ENCODE measurements around the gene LIMS2.

LIMS2 gene

DNA sequence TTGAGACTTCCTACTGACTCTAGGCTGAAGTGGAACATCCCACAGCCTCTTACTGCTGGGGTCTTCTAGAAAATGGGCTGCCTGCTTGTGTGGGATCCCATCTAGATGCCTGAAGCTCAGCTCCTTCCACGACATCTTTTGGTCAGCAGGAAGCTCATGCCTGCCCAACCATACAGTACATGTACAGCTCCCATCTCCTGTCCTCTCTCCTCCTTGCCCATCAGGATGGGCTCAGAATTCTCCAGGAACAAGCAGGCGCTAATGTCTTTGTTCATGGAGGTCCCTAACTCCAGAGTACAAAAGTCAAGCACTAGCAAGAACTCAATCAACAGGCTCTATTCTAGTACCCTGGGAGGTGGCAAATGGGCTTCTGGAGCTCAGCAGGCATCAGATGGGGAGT, 61.1 kb downstream of the LIMS2 start:
- no peaks in the 10 kb centered on the region for H3K4me1 ChIP-seq (ENCODE audit: control insufficient read depth in 5 of 5, insufficient read depth in 5 of 5, low read length in 5 of 5)
- H3K27me3 ChIP-seq (ENCODE audit: control insufficient read depth in 5 of 5, insufficient read depth in 4 of 5, low read length in 5 of 5): peaks cover 0 to under 1% (median 0%) of the 10 kb centered on the region in 5 donors
- no peaks in the 10 kb centered on the region for H3K36me3 ChIP-seq (ENCODE audit: control insufficient read depth in 5 of 5, insufficient read depth in 5 of 5, low read length in 5 of 5)
- no peak overlapping the region for H3K9ac ChIP-seq (ENCODE audit: low read length in 5 of 5)
- no peak overlapping the region for H3K27ac ChIP-seq (ENCODE audit: low read depth, low read length)
- H3K9me3 ChIP-seq (ENCODE audit: control insufficient read depth in 5 of 5, low read length in 5 of 5): peaks cover 0 to 34% (median 18%) of the 10 kb centered on the region in 5 donors
- H3K4me3 ChIP-seq (ENCODE audit: low read depth in 1 of 5, low read length in 5 of 5): no peak overlapping the region

DNA sequence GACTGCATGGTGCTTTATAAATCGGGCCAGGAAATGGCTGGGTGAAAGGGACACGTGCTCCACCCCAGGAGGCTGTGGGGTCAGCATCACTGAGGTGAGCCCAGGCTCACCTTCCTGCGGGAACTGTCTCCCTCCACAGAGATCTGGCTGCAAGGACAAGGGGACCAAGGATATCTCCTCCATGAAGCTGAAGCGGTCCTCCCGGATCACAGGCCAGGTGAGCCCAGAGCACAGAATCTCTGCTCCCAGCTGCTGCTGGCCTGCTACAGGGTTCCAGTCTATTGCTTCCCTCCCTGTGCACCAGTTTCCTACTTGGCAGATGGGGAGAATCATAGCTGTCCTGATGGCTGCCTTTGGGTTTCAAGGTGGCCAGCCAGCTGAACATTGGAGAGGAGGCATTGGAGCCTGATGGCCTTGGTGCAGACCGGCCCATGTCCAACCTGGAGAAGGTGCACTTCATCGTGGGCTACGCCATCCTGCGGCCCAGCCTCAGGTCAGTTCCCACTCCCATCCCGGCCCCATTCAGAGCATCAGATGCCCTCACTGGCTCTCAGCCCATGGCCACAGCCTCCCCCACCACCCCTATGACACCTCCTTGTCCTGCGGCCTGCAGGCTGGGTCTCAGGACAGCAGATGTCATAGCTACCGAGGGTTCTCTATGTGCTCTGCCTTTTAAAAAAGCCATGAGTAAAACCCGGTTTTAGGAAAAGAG, 63.1 kb downstream of the LIMS2 start:
- no peaks in the 10 kb centered on the region for H3K36me3 ChIP-seq (ENCODE audit: control insufficient read depth in 5 of 5, insufficient read depth in 5 of 5, low read length in 5 of 5)
- no peak overlapping the region for H3K27ac ChIP-seq (ENCODE audit: low read depth, low read length)
- no peak overlapping the region for H3K4me3 ChIP-seq (ENCODE audit: low read depth in 1 of 5, low read length in 5 of 5)
- H3K9ac ChIP-seq (ENCODE audit: low read length in 5 of 5): no peak overlapping the region
- peaks cover 0 to 5% (median 0%) of the 10 kb centered on the region in 5 donors for H3K27me3 ChIP-seq (ENCODE audit: control insufficient read depth in 5 of 5, insufficient read depth in 4 of 5, low read length in 5 of 5)
- H3K9me3 ChIP-seq (ENCODE audit: control insufficient read depth in 5 of 5, low read length in 5 of 5): peaks cover 0 to 34% (median 18%) of the 10 kb centered on the region in 5 donors
- H3K4me1 ChIP-seq (ENCODE audit: control insufficient read depth in 5 of 5, insufficient read depth in 5 of 5, low read length in 5 of 5): no peaks in the 10 kb centered on the region

DNA sequence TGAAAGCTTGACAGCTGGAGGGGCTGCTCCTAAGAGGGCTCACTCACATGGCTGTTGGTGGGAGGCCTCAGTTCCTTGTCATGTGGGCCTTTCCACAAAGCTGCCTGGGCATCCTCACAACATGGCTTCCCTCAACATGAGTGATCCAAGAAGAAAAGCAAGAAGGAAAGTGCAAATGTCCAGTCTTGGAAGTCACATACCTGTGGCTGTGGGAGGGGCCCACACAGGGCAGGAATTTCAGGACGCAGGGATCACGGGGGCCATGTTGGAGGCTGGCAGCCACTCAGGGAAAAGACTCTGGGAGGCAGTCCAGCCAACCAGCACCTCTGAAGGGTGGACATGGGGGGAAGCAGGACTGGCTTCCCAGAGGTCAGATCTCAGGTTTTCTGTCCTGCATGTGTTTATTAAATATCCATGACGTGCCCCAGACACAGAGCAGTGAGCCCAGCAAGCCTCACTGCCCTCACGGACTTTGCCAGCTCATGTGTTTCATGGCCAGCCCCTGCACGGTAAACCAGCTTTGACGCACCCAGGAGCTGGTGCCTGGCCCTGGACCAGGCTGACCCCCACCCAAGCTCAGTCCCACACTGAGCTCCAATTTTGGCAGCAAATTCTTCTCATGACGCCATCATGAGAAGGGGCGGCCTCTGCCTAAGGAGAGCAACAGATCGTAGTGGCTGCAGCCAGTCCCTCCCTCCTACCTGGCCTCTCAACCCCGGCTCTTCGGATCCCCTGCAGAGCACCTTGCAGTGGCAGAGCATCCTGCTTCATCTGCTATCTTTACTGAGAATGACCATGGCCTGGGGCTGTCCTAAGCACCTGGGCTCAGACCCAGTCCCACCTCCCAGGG, 64.0 kb downstream of the LIMS2 start:
- no peak overlapping the region for H3K27ac ChIP-seq (ENCODE audit: low read depth, low read length)
- no peaks in the 10 kb centered on the region for H3K4me1 ChIP-seq (ENCODE audit: control insufficient read depth in 5 of 5, insufficient read depth in 5 of 5, low read length in 5 of 5)
- no peak overlapping the region for H3K4me3 ChIP-seq (ENCODE audit: low read depth in 1 of 5, low read length in 5 of 5)
- H3K9me3 ChIP-seq (ENCODE audit: control insufficient read depth in 5 of 5, low read length in 5 of 5): peaks cover 0 to 34% (median 18%) of the 10 kb centered on the region in 5 donors
- H3K36me3 ChIP-seq (ENCODE audit: control insufficient read depth in 5 of 5, insufficient read depth in 5 of 5, low read length in 5 of 5): no peaks in the 10 kb centered on the region
- no peak overlapping the region for H3K9ac ChIP-seq (ENCODE audit: low read length in 5 of 5)
- H3K27me3 ChIP-seq (ENCODE audit: control insufficient read depth in 5 of 5, insufficient read depth in 4 of 5, low read length in 5 of 5): peaks cover 0 to 5% (median 0%) of the 10 kb centered on the region in 5 donors

DNA sequence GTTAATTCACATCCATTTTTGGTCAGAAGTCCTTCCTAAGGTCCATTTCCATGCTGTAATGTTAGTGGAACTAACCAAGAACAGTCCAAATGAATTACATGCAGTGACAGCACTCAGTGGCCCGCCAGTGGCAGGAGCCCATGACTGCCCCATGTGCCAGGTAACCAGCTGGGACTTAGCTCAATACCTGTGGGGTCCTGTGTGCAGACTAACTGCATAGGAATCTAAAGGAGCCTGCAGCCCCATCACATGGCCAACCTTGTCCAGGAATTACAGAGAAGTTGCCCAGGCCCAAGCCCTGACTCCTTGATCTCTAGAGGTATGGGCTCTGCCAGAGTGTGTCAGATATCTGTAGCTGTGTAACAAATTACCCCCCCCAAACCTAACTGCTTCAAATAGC, 64.8 kb downstream of the LIMS2 start:
- Histone ChIP-seq H3K27ac (ENCODE audit: low read depth, low read length) (no peak overlapping the region), H3K9ac (ENCODE audit: low read length in 5 of 5) (no peak overlapping the region), H3K36me3 (ENCODE audit: control insufficient read depth in 5 of 5, insufficient read depth in 5 of 5, low read length in 5 of 5) (no peaks in the 10 kb centered on the region), H3K4me3 (ENCODE audit: low read depth in 1 of 5, low read length in 5 of 5) (no peak overlapping the region), H3K4me1 (ENCODE audit: control insufficient read depth in 5 of 5, insufficient read depth in 5 of 5, low read length in 5 of 5) (no peaks in the 10 kb centered on the region), H3K27me3 (ENCODE audit: control insufficient read depth in 5 of 5, insufficient read depth in 4 of 5, low read length in 5 of 5) (peaks cover 0 to 5% (median 0%) of the 10 kb centered on the region in 5 donors), H3K9me3 (ENCODE audit: control insufficient read depth in 5 of 5, low read length in 5 of 5) (peaks cover 0 to 34% (median 18%) of the 10 kb centered on the region in 5 donors)

DNA sequence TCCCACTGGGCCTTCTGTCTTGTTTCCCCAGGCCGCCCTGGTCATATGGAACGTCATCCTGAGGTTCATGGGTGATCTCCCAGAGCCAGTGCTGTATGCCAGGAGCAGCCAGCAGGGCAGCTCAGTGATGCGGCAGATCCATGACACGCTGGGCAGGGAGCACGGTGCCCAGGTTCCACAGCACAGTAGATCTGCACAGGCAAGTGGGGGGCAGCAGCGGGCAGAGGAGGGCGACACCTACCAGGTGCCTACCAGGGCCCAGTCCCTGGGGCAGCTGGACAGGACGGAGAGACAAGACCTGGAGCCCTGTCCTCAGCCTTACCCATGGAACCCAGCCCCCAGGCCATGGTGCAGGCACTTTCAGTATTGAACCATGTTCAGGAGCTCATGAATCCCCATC, 65.5 kb downstream of the LIMS2 start:
- Histone ChIP-seq H3K9me3 (ENCODE audit: control insufficient read depth in 5 of 5, low read length in 5 of 5) (peaks cover 0 to 34% (median 18%) of the 10 kb centered on the region in 5 donors), H3K4me3 (ENCODE audit: low read depth in 1 of 5, low read length in 5 of 5) (no peak overlapping the region), H3K4me1 (ENCODE audit: control insufficient read depth in 5 of 5, insufficient read depth in 5 of 5, low read length in 5 of 5) (no peaks in the 10 kb centered on the region), H3K27me3 (ENCODE audit: control insufficient read depth in 5 of 5, insufficient read depth in 4 of 5, low read length in 5 of 5) (peaks cover 0 to 5% (median 0%) of the 10 kb centered on the region in 5 donors), H3K27ac (ENCODE audit: low read depth, low read length) (no peak overlapping the region), H3K9ac (ENCODE audit: low read length in 5 of 5) (no peak overlapping the region), H3K36me3 (ENCODE audit: control insufficient read depth in 5 of 5, insufficient read depth in 5 of 5, low read length in 5 of 5) (no peaks in the 10 kb centered on the region)

DNA sequence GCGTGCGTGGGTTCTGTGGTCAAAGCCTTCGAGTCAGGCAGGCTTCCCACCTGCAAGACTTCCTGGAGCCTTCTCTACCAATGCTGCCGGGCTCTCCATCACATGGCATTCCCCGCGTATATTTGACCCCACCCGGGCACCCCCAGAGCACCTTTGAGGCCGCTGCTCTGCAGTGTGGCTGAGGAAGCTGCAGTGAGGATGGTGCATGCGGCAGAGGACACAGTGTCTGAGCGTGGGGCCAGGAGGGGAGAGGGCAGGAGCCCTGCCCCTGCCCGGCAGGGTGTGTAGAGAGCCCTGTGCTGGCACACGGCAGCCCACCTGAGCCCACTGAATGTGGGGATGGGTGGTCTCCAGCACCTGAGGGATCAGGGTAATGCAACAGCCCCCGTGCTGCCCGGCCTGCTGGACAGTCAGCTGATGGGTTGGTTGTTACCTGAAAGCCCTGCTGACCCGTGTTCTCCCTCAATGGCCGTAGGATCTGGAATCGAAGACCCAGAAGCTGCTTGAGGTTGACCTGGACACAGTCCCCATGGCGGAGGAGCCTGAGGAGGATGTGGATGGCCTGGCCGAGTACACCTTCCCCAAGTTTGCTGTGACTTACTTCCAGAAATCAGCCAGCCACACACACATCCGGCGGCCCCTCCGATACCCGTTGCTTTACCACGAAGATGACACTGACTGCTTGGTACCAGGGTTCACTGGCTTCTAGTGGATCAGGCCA, 66.1 kb downstream of the LIMS2 start:
- Histone ChIP-seq H3K4me3 (ENCODE audit: low read depth in 1 of 5, low read length in 5 of 5) (no peak overlapping the region), H3K27ac (ENCODE audit: low read depth, low read length) (no peak overlapping the region), H3K4me1 (ENCODE audit: control insufficient read depth in 5 of 5, insufficient read depth in 5 of 5, low read length in 5 of 5) (no peaks in the 10 kb centered on the region), H3K9ac (ENCODE audit: low read length in 5 of 5) (no peak overlapping the region), H3K27me3 (ENCODE audit: control insufficient read depth in 5 of 5, insufficient read depth in 4 of 5, low read length in 5 of 5) (peaks cover 0 to 5% (median 0%) of the 10 kb centered on the region in 5 donors), H3K36me3 (ENCODE audit: control insufficient read depth in 5 of 5, insufficient read depth in 5 of 5, low read length in 5 of 5) (no peaks in the 10 kb centered on the region), H3K9me3 (ENCODE audit: control insufficient read depth in 5 of 5, low read length in 5 of 5) (peaks cover 0 to 34% (median 18%) of the 10 kb centered on the region in 5 donors)

DNA sequence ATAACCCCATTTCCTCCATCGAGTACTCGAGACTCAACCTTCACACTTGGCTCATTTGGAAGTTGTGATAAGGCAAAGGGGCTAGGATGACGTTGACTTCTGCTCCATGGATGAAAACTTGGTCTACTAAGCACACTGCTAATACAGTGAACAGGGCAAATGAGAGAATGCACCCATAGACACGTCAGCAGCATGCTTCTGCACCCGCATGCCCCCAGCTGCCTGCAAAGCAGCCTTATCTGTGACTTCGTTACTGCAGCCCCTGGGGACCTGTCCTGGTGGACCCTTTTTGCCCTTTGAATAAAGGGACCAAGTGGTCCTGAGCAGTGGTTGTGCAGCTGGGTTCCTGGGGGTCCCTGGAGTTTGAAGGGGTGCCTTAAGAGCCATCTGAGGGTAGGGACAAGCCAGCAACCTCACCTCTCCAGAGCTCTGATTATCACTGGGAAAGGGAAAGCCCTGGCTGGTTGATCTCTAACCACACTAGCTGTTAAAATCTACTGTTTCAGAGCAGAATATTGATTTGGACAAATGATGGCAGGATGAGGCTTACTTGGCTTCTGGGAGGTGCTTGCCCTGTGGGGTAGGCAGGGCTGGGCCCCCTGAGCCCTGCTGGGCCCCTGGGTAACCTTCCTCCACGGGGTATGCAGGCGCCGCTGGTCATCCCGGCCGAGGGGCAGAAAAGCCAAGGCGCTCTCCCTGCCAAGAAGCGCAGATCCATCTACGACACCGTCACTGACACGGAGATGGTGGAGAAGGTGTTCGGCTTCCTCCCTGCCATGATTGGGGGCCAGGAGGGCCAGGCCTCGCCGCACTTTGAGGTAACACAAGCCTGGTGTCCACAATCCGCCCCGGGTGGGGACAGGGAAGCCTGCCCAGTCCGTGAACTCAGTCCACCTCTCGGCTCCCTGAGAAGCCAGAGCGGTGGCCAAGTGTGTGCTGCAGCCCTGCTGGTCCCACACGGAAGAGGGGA, 67.0 kb downstream of the LIMS2 start:
- Histone ChIP-seq H3K36me3 (ENCODE audit: control insufficient read depth in 5 of 5, insufficient read depth in 5 of 5, low read length in 5 of 5) (no peaks in the 10 kb centered on the region), H3K4me3 (ENCODE audit: low read depth in 1 of 5, low read length in 5 of 5) (no peak overlapping the region)

DNA sequence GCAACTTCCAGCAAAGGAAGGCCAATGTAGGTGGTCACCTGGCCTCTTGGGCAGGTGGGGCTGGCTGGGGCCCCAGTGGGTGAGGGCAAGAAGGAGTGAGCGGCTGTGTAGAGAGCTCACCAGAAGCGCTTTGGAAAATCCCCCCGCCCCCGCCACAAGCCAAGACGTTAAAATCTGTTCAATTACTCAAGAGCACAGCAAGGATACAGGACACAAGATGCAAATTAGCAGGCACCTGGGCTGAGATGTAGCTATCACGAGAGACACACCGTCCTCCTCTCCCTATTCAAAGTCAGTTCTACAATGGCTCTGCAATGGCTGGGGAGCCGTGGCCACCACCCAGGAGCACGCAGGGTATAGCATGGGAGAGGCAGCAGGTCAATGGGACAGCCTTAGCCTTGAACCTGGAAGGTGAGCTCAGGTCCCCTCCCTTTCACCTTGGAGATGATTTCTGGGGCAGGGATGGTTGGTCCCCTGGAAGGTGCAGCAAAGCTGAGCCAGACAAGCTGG, 67.9 kb downstream of the LIMS2 start:
- Histone ChIP-seq H3K27ac (ENCODE audit: low read depth, low read length) (no peak overlapping the region), H3K4me3 (ENCODE audit: low read depth in 1 of 5, low read length in 5 of 5) (no peak overlapping the region), H3K9me3 (ENCODE audit: control insufficient read depth in 5 of 5, low read length in 5 of 5) (peaks cover 0 to 18% (median 14%) of the 10 kb centered on the region in 5 donors), H3K9ac (ENCODE audit: low read length in 5 of 5) (no peak overlapping the region), H3K4me1 (ENCODE audit: control insufficient read depth in 5 of 5, insufficient read depth in 5 of 5, low read length in 5 of 5) (no peaks in the 10 kb centered on the region), H3K36me3 (ENCODE audit: control insufficient read depth in 5 of 5, insufficient read depth in 5 of 5, low read length in 5 of 5) (no peaks in the 10 kb centered on the region), H3K27me3 (ENCODE audit: control insufficient read depth in 5 of 5, insufficient read depth in 4 of 5, low read length in 5 of 5) (peaks cover 0 to 5% (median 0%) of the 10 kb centered on the region in 5 donors)

More for the DNA sequence above, 67.0 kb downstream of the LIMS2 start:
- no peaks in the 10 kb centered on the region for H3K4me1 ChIP-seq (ENCODE audit: control insufficient read depth in 5 of 5, insufficient read depth in 5 of 5, low read length in 5 of 5)
- no peak overlapping the region for H3K9ac ChIP-seq (ENCODE audit: low read length in 5 of 5)
- H3K27ac ChIP-seq (ENCODE audit: low read depth, low read length): no peak overlapping the region
- H3K27me3 ChIP-seq (ENCODE audit: control insufficient read depth in 5 of 5, insufficient read depth in 4 of 5, low read length in 5 of 5): peaks cover 0 to 5% (median 0%) of the 10 kb centered on the region in 5 donors
- peaks cover 0 to 26% (median 16%) of the 10 kb centered on the region in 5 donors for H3K9me3 ChIP-seq (ENCODE audit: control insufficient read depth in 5 of 5, low read length in 5 of 5)
